Cortex of kidney (tissue), 1 donor: ENCODE data around the gene PAX7.
"Not testable (repeated sequence)": the region's sequence is repeated elsewhere in the genome, so short reads cannot be mapped to it uniquely, and the experiment has no call there.

Experiments used
- DNase-seq: peaks from one replicate; lab custom pipeline; 2025; lab: John Stamatoyannopoulos, UW

The PAX7 gene

DNA sequence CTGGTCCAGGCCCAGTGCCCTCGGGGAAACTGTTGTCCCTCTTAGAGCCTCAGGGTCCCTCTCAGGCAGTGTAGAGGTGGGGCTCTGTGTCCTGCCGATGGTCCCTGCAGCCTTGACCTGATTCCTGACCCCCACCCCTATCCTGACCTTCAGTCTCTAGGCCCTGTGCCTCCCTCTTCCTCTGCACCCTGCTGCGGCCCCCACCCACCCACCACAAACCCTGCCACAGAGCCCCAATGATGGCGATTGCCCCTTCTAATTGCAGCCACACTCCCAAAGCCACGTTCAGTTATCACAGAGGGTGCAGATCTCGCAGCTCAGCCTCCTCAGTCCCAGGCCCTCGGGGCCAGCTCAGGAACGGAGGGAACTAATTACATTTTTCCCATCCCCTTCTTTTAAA is 99.7 kb downstream of the PAX7 start:
- no peak for DNase-seq

- no peak for DNase-seq
Observed at GRCh38 chr1:18731148-18731547, 100.5 kb downstream of the PAX7 start.

DNA sequence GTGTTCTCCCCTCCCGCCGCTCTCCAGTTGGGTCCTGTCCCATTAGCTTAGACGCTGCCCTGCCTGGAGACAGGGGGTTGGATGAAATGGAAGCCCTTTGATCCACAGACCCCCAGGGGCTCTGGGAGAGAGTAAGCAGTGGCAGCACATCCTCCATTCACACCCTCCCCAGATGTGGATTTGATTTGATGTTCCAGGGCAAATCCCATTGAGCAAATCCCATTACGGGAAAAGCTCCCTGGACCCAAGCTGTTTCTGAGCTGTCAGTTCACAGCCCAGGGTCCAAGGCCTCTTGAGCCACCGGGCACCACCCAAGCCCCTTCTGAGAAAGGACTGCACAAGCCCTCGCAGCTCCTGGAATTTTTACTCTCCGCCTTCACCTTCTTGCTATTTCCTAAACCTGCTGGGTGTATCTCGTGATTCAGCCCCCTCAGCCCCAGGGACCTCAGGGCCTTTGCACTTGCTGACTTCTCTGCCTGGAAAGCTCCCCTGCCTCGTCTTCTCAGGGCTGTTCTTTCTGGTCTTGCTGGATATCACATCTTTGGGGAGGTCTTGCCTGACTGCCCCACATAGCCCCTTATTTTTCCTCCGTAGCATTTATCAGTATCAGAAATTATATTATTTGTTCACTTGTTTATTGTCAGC is 101.1 kb downstream of the PAX7 start:
- DNase-seq, result no peak

GRCh38 chr1:18732686-18733085 is 102.0 kb downstream of the PAX7 start:
- no peak for DNase-seq

DNA sequence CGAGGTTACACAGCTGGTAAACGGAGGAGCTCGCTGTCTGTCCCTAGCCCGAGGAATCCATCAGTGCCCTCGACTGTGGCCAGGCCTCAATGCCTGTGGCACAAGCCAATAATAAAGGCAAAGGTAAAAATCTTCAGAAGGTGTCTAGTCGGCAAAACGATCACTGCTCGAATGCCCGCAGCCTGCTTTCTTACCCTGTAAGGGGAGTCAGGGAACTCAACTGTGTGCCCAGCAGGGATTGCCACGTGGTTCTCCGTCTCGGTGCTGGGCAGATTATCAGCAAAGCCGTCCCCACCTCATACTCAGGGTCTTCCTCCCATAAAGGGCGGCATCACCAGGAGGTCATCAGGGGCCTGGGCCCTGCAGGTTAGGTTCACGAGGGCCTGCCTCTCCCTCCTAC is 103.4 kb downstream of the PAX7 start:
- no peak for DNase-seq

DNA sequence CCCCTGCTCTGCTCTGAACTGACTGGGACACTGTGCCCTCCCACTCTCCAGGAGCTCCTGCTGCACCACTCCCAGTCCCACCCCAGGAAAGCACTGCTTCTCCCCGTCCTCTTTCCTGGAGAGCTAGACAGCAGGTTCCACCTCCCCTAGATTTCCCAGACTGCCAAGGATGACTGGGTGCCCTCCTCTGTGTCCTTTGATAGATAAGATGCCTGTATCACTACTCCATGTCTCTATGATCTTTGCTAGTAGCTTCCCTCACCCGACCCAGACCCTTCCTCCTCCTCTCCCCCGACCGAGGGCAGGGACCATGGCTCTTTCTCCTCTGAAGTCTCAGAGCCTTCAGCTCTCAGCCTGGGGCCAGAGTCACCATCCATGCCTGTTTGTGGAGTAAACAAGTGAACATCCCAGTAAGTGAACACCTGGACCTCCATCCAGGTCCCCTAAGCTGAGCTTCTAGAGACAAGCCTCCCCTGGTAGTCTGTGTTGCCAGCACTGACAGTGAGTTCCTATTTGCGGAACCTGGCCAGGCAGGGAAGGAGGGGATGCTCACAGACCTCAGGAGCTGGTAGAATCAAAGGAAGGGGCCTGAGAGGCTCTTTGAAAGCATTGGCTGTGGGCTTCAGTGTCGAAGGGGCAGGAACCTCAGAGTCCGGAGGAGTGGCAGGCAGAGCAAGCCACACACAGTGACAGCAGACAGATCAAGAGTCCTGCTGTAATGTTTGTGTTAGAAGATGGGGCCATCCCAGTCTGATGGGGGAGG is 104.0 kb downstream of the PAX7 start:
- DNase-seq, result no peak

- no peak for DNase-seq
Observed at GRCh38 chr1:18735224-18735997, 104.8 kb downstream of the PAX7 start.

- DNase-seq, result no peak
Observed at GRCh38 chr1:18736958-18737357, 106.3 kb downstream of the PAX7 start.

DNA sequence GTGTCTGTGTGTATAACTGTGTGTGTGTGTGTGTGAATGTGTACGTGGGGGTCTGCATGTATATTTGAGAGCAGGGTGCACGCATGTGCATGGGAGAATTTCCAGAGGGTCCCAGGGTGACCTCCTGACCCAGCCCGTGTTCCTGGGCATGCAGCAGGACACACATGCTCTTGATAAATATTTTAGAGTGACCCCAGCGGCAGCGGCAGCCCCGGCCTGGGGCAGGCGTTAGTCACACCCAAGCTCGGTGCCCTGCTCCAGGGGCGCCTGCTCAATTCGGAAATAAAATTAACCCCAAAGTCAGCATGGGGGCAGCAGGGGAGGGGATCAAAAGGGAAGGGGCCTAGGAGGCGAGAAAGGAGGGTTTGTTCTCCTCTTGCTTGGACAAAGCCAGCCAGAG is 107.5 kb downstream of the PAX7 start:
- no peak for DNase-seq

GRCh38 chr1:18738617-18739016 is 108.0 kb downstream of the PAX7 start:
- no peak for DNase-seq

DNA sequence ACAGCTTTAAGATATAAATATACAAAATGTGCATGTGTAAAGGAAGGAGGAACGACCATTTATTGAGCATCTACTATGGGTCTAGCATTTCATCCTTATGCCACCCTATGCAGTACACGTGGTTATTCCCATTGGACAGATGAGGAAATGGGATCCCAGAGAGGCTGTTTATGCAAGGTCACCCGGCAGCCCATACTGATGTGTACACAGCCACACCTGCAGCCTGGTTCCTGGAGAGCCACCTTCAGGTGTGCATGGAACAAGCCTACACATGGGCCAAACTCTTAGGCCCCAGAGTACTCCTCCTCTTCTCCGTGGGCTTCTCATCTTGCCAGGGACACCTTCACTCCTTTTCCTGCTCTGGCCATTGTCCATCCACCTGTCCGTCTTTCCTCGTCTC is 108.8 kb downstream of the PAX7 start:
- DNase-seq, result no peak

DNA sequence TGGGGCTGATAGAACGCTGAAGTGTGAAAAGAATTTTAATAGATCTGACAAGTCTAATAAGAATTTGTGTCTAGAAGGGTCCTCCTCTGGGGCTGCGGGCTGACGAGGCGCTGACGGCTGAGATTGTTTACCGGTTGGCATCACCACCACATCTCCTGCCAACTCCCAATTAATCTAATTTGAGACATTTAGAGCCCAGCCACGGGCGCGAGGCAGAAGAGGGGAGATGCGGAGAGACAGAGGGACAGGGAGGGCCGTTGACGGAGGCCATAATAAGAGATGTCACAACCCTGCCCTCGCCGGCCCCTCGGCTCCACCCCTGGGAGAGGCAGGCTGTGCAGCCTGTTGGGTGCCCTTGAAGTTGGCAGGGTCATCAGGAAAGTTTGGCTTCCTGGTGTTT is 109.3 kb downstream of the PAX7 start:
- no peak for DNase-seq

- DNase-seq, result no peak
Observed at GRCh38 chr1:18740617-18741016, 110.0 kb downstream of the PAX7 start.

DNA sequence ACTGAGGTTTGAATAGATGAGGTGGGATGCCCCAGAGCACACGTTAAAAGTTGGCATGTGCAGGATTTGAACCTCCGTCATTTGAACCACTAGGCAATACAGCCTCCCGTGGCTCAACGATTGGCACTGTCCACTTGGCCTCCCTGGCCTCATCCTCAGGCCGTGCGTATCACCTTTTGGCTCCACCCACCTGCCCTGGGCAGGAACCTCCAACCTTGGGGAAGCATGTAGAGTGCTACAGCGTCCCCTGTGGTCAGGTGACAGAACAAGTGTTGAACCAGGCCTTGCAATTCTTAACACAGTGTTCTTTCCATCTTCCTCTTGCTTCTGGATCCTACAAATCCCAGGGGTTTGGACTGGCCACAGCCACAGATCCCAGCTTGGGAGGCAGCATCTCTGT is 112.6 kb downstream of the PAX7 start:
- no peak for DNase-seq

- not testable (repeated sequence) for DNase-seq
Observed at GRCh38 chr1:18744381-18744780, 113.7 kb downstream of the PAX7 start.

DNA sequence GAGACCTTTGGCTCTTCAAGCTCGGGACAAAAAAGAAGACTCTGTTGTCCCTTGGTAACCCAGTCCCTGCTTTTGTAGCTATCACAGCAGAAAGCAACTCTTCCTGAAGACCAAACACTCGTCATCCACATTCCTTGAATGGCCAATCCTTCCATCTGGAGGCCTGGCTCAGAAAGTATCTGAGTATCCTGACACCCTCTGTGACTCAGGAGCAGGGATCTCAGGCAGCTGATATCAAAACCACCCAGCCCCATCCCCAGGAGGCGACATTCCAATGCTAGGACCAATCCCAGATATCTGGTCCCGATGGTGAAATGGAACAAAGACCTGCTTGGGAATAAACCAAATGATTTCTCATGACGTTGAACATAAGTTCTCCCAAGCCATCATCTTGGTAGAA is 116.3 kb downstream of the PAX7 start:
- no peak for DNase-seq

- DNase-seq, result no peak
Observed at GRCh38 chr1:18747671-18748070, 117.0 kb downstream of the PAX7 start.

- DNase-seq, result no peak
Observed at GRCh38 chr1:18748435-18748834, 117.8 kb downstream of the PAX7 start.

- DNase-seq, result no peak
Observed at GRCh38 chr1:18749569-18749968, 118.9 kb downstream of the PAX7 start.

DNA sequence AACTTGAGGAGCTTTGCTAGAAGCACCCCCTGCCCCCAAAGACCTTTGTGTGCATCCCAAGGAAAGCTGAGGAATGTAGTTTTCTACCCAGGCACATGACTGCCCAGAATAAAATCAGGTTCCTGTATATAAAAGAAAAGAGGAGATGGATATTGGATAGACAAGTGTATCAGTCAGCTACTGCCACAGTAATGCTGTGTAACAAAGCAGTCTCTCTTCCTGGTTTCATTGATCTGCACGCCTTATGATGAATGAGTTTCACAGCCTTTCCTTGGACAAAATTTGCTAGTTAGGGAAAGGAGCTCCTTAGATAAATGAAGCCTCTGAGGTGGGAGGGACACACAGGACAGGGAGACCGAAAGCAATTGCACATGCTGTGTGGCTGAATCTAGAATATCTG is 120.0 kb downstream of the PAX7 start:
- no peak for DNase-seq

DNA sequence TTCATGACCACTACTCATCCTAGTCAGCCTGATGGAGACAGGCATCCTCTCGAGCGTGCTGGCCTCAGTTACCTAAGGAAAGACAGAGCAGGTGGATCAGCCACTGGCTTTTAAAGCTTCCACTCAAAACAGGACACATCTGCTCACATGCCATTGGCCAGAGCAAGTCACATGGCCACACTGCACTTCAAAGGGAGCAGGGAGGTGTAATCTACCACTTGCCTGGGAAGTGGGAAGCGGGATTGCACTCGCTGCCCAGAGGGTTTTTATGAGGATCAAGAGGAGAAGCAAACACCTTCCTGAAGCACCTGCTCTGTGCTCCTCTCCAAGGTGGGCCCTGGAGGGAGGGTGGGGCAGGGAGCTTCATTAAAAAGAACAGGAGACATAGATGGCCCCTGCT is 120.8 kb downstream of the PAX7 start:
- DNase-seq, result no peak

DNA sequence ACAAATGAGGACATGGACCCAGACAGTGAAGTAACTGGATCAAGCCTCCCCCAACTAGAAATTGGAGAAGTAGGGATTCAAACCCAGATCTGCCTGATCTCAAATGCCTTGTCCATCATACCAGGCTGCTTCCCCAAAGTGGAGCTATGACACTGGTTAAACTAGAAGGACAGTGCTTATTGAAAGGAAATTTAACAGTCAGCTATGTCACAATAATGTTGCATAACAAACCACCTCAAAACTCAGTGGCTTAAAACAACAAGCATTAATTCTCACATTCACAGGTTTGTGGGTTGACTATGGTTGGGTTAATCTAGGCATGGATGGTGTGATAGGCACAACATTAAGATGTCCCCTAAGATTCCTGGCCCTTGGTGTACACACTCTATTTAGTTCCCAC is 121.8 kb downstream of the PAX7 start:
- DNase-seq, result no peak

GRCh38 chr1:18760156-18760555 is 129.5 kb downstream of the PAX7 start:
- no peak for DNase-seq
